Astrocyte (in vitro differentiated cells and primary cell): ENCODE measurements around the gene DYNLT4.
"Not testable (repeated sequence)": the region's sequence is repeated elsewhere in the genome, so short reads cannot be mapped to it uniquely, and the experiment has no call there.

Experiments
- EZH2 ChIP-seq: IDR thresholded peaks from 2 replicates; pipeline ENCODE4 v1.6.1; 2012; ENCODE audit warnings: mild to moderate bottlenecking, low read length, inconsistent platforms; ENCODE audit not compliant: insufficient read depth
- TF ChIP-seq, protein P1 (sequence below): IDR thresholded peaks from 2 replicates; pipeline ENCODE4 v1.5.1; 2011; ENCODE audit warnings: low read depth, mild to moderate bottlenecking, inconsistent platforms, low read length, moderate library complexity; ENCODE audit not compliant: insufficient read depth

DNA sequence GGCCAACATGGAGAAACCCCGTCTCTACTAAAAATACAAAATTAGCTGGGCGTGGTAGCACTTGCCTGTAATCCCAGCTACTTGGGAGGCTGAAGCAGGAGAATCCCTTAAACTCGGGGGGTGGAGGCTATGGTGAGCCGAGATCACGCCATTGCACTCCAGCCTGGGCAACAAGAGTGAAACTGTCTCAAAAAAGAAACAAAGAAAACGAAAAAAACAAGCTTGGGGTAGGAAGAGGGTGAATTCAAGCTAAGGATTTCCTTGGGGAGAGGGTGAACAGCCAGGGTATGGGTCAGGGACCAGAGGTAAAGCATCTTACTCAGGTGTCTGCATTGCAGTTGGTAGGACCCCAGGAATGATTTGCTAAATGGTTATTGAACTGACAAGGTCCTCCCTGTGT, 40.7 kb downstream of the DYNLT4 start:
- not testable (repeated sequence) for TF ChIP-seq EZH2
- TF ChIP-seq, protein P1, sequence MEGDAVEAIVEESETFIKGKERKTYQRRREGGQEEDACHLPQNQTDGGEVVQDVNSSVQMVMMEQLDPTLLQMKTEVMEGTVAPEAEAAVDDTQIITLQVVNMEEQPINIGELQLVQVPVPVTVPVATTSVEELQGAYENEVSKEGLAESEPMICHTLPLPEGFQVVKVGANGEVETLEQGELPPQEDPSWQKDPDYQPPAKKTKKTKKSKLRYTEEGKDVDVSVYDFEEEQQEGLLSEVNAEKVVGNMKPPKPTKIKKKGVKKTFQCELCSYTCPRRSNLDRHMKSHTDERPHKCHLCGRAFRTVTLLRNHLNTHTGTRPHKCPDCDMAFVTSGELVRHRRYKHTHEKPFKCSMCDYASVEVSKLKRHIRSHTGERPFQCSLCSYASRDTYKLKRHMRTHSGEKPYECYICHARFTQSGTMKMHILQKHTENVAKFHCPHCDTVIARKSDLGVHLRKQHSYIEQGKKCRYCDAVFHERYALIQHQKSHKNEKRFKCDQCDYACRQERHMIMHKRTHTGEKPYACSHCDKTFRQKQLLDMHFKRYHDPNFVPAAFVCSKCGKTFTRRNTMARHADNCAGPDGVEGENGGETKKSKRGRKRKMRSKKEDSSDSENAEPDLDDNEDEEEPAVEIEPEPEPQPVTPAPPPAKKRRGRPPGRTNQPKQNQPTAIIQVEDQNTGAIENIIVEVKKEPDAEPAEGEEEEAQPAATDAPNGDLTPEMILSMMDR, result not testable (repeated sequence)
